ENCODE data around the gene NRXN3.

NRXN3 gene

DNA sequence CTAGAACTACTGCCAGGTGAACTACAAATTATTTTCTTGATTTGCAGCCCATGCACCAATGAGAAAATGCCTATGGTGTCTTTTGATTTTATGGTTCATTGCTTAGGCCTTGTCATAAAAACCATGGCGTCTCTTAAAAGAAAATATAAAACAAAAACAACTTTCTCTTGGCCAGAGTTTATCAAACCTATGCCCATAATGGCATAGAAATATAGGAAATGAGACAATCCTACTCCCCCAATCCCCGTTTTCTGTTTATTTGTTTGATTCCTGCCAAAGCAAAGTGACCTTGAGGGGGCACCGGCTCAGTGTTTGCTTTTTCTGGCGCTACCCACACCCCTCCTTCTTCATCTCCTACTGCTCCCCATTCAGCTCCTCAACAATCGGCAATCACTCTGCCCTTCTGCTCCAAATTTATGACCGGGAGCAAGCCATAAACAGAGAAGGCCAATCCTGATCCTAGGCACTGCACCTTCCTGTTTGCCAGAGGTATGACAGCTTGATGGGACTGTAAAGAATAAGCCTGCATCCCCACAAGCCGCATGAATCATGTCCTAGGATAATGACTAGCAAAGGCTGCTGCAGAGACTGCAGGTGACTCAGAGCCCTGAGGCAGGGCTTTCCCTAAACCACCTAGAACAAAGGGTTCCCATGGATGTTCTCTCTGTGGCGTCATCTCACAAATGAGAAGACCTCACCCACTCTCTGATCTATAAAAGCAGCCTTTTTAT, 874.9 kb downstream of the NRXN3 start:
- H3K4me3 ChIP-seq (ENCODE audit: low read depth, low read length), result no peak overlapping the region
- TF ChIP-seq, protein P1, sequence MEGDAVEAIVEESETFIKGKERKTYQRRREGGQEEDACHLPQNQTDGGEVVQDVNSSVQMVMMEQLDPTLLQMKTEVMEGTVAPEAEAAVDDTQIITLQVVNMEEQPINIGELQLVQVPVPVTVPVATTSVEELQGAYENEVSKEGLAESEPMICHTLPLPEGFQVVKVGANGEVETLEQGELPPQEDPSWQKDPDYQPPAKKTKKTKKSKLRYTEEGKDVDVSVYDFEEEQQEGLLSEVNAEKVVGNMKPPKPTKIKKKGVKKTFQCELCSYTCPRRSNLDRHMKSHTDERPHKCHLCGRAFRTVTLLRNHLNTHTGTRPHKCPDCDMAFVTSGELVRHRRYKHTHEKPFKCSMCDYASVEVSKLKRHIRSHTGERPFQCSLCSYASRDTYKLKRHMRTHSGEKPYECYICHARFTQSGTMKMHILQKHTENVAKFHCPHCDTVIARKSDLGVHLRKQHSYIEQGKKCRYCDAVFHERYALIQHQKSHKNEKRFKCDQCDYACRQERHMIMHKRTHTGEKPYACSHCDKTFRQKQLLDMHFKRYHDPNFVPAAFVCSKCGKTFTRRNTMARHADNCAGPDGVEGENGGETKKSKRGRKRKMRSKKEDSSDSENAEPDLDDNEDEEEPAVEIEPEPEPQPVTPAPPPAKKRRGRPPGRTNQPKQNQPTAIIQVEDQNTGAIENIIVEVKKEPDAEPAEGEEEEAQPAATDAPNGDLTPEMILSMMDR (IDR thresholded peaks at IDR 0.05; ENCODE audit: low read depth, low read length), result no peak

DNA sequence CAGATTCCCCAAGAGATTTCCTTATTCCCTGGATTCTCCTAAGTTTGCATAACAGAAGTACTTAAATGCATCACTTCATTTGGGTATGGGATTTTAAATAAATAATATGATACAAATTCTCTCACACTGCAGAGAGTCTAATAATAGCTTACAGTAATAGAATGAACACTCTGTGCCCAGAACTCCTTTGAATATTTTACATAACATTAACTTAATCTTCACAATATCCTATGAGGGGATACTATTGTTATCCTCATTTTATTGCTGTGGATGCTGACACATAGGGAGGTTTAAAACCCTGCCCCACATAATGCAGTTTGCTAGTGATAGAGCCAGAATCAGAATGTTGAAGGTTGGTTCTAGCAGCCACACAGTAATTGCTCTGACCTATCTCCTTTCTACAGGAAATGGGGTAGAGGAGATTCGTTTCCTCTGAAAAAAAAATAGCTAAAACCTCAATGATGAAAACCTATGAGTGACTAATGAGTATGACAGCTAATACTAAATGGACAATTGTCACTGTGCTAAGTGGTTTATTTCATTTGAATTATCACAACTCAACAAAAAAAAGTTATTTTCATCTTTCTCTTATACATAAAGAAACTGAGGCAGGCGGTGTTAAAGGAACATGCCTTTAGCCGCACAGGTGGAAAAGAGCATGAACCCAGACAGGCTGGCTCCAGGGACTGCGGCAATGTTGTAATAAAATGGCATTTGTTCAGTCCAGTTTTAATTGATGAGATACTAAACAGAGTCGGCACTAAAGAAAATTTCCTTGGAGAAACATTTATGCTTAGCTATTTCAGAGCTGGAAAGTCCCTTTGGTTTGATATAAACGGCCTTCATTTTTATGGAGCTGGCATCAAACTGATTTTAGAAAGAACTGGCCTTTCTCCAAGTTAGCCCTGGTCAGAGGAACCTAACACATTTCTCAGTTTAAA, 880.9 kb downstream of the NRXN3 start:
- H3K4me3 ChIP-seq (ENCODE audit: low read depth, low read length), result no peak overlapping the region
- TF ChIP-seq, protein P1 (IDR thresholded peaks at IDR 0.05; ENCODE audit: low read depth, low read length), result no peak

DNA sequence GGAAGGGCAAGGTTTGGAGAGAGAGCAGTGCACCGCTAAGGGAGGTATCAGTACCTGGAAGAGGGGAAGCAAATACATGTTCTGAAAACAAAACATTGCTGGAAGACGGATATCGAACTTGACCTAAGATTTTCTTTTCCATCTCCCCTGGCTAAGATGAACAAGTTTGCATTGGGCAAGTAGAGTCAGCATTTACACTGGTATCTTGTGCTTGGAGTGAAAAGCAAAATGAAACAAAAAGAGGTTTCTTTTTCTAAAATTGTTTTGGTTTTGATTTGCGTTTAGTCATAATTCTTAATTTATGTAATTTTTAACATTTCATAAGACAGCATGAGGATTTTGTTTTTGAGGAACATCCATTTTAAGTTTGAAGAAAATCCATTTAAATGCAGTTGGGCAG, 881.6 kb downstream of the NRXN3 start:
- no peak overlapping the region for H3K4me3 ChIP-seq (ENCODE audit: low read depth, low read length)
- TF ChIP-seq, protein P1 (IDR thresholded peaks at IDR 0.05; ENCODE audit: low read depth, low read length), result no peak

DNA sequence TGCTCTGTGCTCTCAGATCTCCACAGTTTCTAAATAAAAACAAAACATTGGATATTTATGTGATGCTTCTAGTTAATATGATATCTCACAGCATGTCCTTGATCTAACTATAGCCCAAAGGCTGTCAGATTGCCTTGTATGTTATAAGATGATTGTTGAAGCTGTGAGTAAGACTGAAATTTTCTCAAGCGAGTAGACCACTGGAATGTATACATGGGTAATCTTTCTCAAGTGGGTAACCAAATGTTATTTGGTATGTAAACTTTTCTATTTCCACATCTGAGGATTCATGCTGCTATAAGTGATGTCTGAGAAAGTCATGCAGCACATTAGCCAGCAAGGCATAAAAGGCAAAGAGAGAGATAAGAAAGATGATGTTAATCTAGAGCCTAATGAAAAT, 886.7 kb downstream of the NRXN3 start:
- no peak overlapping the region for H3K4me3 ChIP-seq (ENCODE audit: low read depth, low read length)
- TF ChIP-seq, protein P1 (IDR thresholded peaks at IDR 0.05; ENCODE audit: low read depth, low read length), result no peak

DNA sequence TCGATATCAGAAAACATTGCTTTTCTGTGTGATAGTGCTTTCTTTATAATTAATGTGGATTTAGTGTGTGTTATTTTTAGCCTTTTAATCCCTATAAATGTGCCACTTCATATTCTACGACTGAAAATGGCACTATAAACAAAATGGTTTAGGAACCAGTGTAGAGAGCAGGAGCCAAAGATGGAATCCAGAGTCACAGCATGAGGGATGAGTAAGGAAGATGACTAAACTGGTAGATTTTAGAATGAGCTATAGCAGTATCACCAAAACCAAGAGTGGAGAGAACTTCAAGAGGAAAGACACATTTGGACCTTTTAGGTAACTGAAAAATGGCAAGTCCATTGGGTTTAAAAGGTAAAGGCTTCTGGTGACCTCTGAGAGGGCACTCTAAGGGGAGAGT, 887.2 kb downstream of the NRXN3 start:
- H3K4me3 ChIP-seq (ENCODE audit: low read depth, low read length), result no peak overlapping the region
- TF ChIP-seq, protein P1 (IDR thresholded peaks at IDR 0.05; ENCODE audit: low read depth, low read length), result no peak

DNA sequence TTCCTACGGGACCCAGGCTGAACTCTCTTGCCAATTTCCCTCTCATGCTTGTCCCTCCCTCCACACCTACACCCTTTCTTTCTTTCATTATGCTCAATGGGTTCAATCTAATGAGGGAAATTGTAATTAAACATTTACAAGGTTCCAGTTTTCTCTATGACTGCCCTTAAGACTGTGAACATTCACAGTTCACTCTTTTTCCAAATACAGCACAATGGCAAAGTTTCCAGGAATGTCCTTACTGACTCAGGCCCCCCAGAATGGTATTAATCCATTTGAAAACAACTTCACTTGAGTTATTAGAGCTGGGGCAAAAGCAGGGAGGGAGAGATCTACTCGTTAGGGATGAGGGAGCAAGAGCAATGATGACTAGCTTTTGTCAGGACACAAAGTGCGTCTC, 892.1 kb downstream of the NRXN3 start:
- no peak overlapping the region for H3K4me3 ChIP-seq (ENCODE audit: low read depth, low read length)
- TF ChIP-seq, protein P1 (IDR thresholded peaks at IDR 0.05; ENCODE audit: low read depth, low read length), result no peak

DNA sequence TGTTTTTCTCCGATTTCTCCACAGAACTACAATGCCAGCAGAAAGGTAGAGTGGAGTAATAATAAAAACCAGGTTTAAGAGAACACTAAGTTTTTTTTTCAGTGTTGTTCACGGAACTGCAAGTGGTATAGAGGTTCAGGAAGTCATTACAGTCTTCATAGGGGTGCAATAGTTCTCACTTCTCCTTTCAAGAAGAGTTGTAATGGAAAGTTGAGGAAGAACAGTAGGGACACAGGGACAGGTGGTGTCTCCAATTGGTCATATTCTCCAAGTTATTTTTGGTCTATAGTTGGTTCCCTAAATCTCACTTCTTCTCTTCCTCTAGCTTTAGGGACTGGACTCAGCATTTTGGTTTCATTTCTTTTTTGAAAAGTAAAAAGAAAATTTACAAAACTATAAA, 894.0 kb downstream of the NRXN3 start:
- TF ChIP-seq, protein P1 (IDR thresholded peaks at IDR 0.05; ENCODE audit: low read depth, low read length), result no peak
- H3K4me3 ChIP-seq (ENCODE audit: low read depth, low read length), result no peak overlapping the region

All from WI38 (cell line).